K562 (cell line): ENCODE results near the gene EFCAB3.

ENCODE experiments used
- CTCF ChIP-seq, 3 experiments: IDR thresholded peaks in 2 of 3; conservative IDR thresholded peaks in 1 of 3; 2 replicates each; pipeline ENCODE4 v1.5.1; 2011 to 2012; ENCODE audit warnings: low read length in 3 of 3, mild to moderate bottlenecking in 3 of 3, control low read depth in 2 of 3, improper control_type of control experiment in 1 of 3, inconsistent platforms in 1 of 3, low read depth in 1 of 3, mixed read lengths in 1 of 3, moderate library complexity in 1 of 3; ENCODE audit not compliant: insufficient read depth in 2 of 3
- EGR1 ChIP-seq: fragments of 450-650 bp; conservative IDR thresholded peaks from 2 replicates; pipeline ENCODE4 v1.6.1; 2017; ENCODE audit warnings: mild to moderate bottlenecking

DNA sequence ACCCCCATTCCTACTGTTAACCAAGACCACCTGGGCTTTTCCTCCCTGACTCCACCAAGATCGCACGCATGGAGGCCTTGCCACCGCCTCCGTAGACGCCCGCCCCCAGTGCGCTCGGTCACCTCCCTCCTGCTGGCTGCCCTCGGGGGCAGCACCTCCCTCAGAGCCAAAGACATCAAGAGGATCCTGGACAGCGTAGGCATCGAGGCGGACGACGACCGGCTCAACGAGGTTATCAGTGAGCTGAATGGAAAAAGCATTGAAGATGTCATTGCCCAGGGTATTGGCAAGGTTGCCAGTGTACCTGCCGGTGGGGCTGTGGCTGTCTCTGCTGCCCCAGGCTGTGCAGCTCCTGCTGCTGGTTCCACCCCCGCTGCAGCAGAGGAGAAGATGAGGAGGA, 1.2 kb downstream of the EFCAB3 start:
- no peak for TF ChIP-seq CTCF (IDR thresholded peaks at IDR 0.05 in 2 of 3, conservative IDR thresholded peaks at IDR 0.05 in 1 of 3; ENCODE audit: insufficient read depth in 2 of 3, low read depth in 1 of 3, low read length in 3 of 3)
- no peak for TF ChIP-seq EGR1
